ENCODE measurements around the gene RGS4. TPM values are rescaled to one million over a fixed set of nuclear protein-coding genes. Genes with fewer than 3 reads are reported as not detected.

RGS4 gene
- total and polyA plus RNA-seq, 2 experiments from 2014 or later, result 0.32 to 0.38 TPM

- Mint-ChIP-seq H3K27me3 (ENCODE audit: insufficient read depth, low read depth, poor library complexity) (peaks cover 2% of the 10 kb centered on the region), H3K36me3 (ENCODE audit: low read depth) (no peaks in the 10 kb centered on the region), H3K9me3 (no peaks in the 10 kb centered on the region), H3K4me1 (peaks cover 8% of the 10 kb centered on the region), H3K4me3 (no peak overlapping the region), H3K27ac (no peak overlapping the region)
- peak; percentile 82 for DNase-seq (ENCODE audit: low spot score)
- peak; percentile 49 for ATAC-seq
- no peaks in the 10 kb centered on the region for H3K9me2 ChIP-seq (ENCODE audit: insufficient read depth)
- no peaks in the 10 kb centered on the region for H3K27me3 ChIP-seq (ENCODE audit: insufficient read depth)
- H3K36me3 ChIP-seq (ENCODE audit: insufficient read depth), result no peaks in the 10 kb centered on the region
- H3K4me1 ChIP-seq (ENCODE audit: insufficient read depth), result peaks cover 7% of the 10 kb centered on the region; the same call in 1 of the 2 replicates
- H3K79me2 ChIP-seq (replicated peaks; ENCODE audit: insufficient read depth), result no peaks in the 10 kb centered on the region
- no peak overlapping the region for H3K4me2 ChIP-seq
- H4K20me1 ChIP-seq (replicated peaks; ENCODE audit: insufficient read depth), result no peaks in the 10 kb centered on the region
- no peak overlapping the region for H3K4me3 ChIP-seq
- no peak overlapping the region for H3K27ac ChIP-seq (ENCODE audit: low read depth)
- TF ChIP-seq STAT1 (IDR thresholded peaks at IDR 0.05; ENCODE audit: unreplicated experiment) (no peak), CTCF (conservative IDR thresholded peaks at IDR 0.05; ENCODE audit: low read depth in 2 of 2) (peak; percentile 71 to 86)
- H2AFZ ChIP-seq, result peak overlapping the region; percentile 87; the same call in 1 of the 2 replicates
- H3F3A ChIP-seq (replicated peaks; ENCODE audit: low read depth), result no peaks in the 10 kb centered on the region
These were observed 2.5 kb downstream of the RGS4 start for GRCh38 chr1:163071405-163072255.

- H2AFZ ChIP-seq, result no peak overlapping the region
- ATAC-seq (no peak), DNase-seq (ENCODE audit: low spot score) (no peak)
- H3K4me2 ChIP-seq, result no peak overlapping the region
- peaks cover 7% of the 10 kb centered on the region; the same call in 1 of the 2 replicates for H3K4me1 ChIP-seq (ENCODE audit: insufficient read depth)
- H3K36me3 ChIP-seq (ENCODE audit: insufficient read depth), result no peaks in the 10 kb centered on the region
- no peak overlapping the region for H3K4me3 Mint-ChIP-seq
- H3K27ac ChIP-seq (ENCODE audit: low read depth), result no peak overlapping the region
- H3K36me3 Mint-ChIP-seq (ENCODE audit: low read depth), result no peaks in the 10 kb centered on the region
- no peaks in the 10 kb centered on the region for H3F3A ChIP-seq (replicated peaks; ENCODE audit: low read depth)
- peaks cover 8% of the 10 kb centered on the region for H3K4me1 Mint-ChIP-seq
- H3K9me3 Mint-ChIP-seq, result no peaks in the 10 kb centered on the region
- H3K27me3 ChIP-seq (ENCODE audit: insufficient read depth), result no peaks in the 10 kb centered on the region
- no peak for TF ChIP-seq JUNB (IDR thresholded peaks at IDR 0.05; ENCODE audit: unreplicated experiment)
- TF ChIP-seq STAT1 (IDR thresholded peaks at IDR 0.05; ENCODE audit: unreplicated experiment), result no peak
- TF ChIP-seq ZNF114 (CRISPR knock-in tag; IDR thresholded peaks at IDR 0.05), result no peak
- TF ChIP-seq ZNF462 (CRISPR knock-in tag; IDR thresholded peaks at IDR 0.05), result no peak
- no peak for TF ChIP-seq EZH2phosphoT487 (IDR thresholded peaks at IDR 0.05; ENCODE audit: unreplicated experiment)
- TF ChIP-seq CTCF (conservative IDR thresholded peaks at IDR 0.05; ENCODE audit: low read depth in 2 of 2), result no peak
- no peak for TF ChIP-seq NANOG (IDR thresholded peaks at IDR 0.05; ENCODE audit: borderline replicate concordance)
- TF ChIP-seq, protein P1, sequence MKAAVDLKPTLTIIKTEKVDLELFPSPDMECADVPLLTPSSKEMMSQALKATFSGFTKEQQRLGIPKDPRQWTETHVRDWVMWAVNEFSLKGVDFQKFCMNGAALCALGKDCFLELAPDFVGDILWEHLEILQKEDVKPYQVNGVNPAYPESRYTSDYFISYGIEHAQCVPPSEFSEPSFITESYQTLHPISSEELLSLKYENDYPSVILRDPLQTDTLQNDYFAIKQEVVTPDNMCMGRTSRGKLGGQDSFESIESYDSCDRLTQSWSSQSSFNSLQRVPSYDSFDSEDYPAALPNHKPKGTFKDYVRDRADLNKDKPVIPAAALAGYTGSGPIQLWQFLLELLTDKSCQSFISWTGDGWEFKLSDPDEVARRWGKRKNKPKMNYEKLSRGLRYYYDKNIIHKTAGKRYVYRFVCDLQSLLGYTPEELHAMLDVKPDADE (IDR thresholded peaks at IDR 0.05), result no peak
- no peaks in the 10 kb centered on the region for H3K9me2 ChIP-seq (ENCODE audit: insufficient read depth)
- H4K20me1 ChIP-seq (replicated peaks; ENCODE audit: insufficient read depth), result no peaks in the 10 kb centered on the region
- no peaks in the 10 kb centered on the region for H3K79me2 ChIP-seq (replicated peaks; ENCODE audit: insufficient read depth)
- H3K27me3 Mint-ChIP-seq (ENCODE audit: insufficient read depth, low read depth, poor library complexity), result peaks cover 2% of the 10 kb centered on the region
- H3K4me3 ChIP-seq, result no peak overlapping the region
- no peak overlapping the region for H3K27ac Mint-ChIP-seq
These were observed 3.5 kb downstream of the RGS4 start for GRCh38 chr1:163072658-163073057.

Measured in GM23338 (cell line).